Muscle layer of colon (tissue), 2 donors: ENCODE data around the gene PSMB7.

Source experiments
- H3K27ac ChIP-seq: one replicate; pipeline ENCODE4 v1.7.0; 2013; ENCODE audit warnings: low read depth, mild to moderate bottlenecking, low read length, moderate library complexity
- H3K27me3 ChIP-seq, 2 donors: one replicate each; pipeline ENCODE4 v1.7.0; 2013; ENCODE audit warnings: low read length in 2 of 2, mild to moderate bottlenecking in 2 of 2; ENCODE audit not compliant: insufficient read depth in 2 of 2, control insufficient read depth in 1 of 2
- H3K36me3 ChIP-seq: one replicate; pipeline ENCODE4 v1.7.0; 2013; ENCODE audit warnings: mild to moderate bottlenecking, low read length; ENCODE audit not compliant: insufficient read depth
- H3K4me1 ChIP-seq: one replicate; pipeline ENCODE4 v1.7.0; 2013; ENCODE audit warnings: mild to moderate bottlenecking, low read length; ENCODE audit not compliant: insufficient read depth
- H3K4me3 ChIP-seq, 2 donors: one replicate each; pipeline ENCODE4 v1.7.0; 2013; ENCODE audit warnings: low read length in 2 of 2, low read depth in 1 of 2, mild to moderate bottlenecking in 1 of 2, moderate library complexity in 1 of 2
- H3K9ac ChIP-seq: one replicate; pipeline ENCODE4 v1.7.0; 2013; ENCODE audit warnings: low read length
- H3K9me3 ChIP-seq: one replicate; pipeline ENCODE4 v1.7.0; 2013; ENCODE audit warnings: mild to moderate bottlenecking, low read length
- donor health status: abdominal sarcoma.
- donor health status: Adenocarcinoma of cecum.

The PSMB7 gene

GRCh38 chr9:124307379-124308030 is 107.7 kb downstream of the PSMB7 start:
- Histone ChIP-seq H3K27me3 (no peaks in the 10 kb centered on the region), H3K9me3 (no peaks in the 10 kb centered on the region), H3K4me1 (no peaks in the 10 kb centered on the region), H3K36me3 (peaks cover 8% of the 10 kb centered on the region), H3K4me3 (no peak overlapping the region), H3K27ac (no peak overlapping the region), H3K9ac (no peak overlapping the region)

GRCh38 chr9:124306098-124306735 is 109.0 kb downstream of the PSMB7 start:
- H3K4me1 ChIP-seq = no peaks in the 10 kb centered on the region
- H3K9ac ChIP-seq = no peak overlapping the region
- H3K36me3 ChIP-seq = peaks cover 17% of the 10 kb centered on the region
- H3K9me3 ChIP-seq = no peaks in the 10 kb centered on the region
- H3K4me3 ChIP-seq = no peak overlapping the region
- no peak overlapping the region for H3K27ac ChIP-seq
- no peaks in the 10 kb centered on the region for H3K27me3 ChIP-seq

DNA sequence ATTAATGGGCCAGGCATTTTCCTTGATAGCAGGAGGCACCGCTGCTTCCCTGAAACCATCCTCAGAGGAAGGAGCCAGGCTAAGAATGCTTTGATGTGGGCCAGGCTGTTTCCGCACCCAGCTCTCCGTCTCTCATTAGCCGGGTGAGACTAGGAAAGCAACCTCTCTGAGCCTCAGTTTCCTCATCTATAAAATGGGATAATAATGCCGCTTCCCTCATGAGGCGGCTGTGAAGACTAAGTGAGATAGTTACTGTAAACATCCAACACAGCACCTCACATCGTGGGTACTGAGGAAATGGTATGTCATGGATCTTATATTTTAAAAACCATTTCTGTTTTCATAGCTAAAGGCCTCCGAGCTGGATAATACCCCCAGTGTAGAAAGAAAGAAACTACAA is 111.0 kb downstream of the PSMB7 start:
- H3K4me1 ChIP-seq = no peaks in the 10 kb centered on the region
- H3K27ac ChIP-seq = no peak overlapping the region
- peaks cover 17% of the 10 kb centered on the region for H3K36me3 ChIP-seq
- H3K9ac ChIP-seq = no peak overlapping the region
- no peaks in the 10 kb centered on the region for H3K9me3 ChIP-seq
- no peak overlapping the region for H3K4me3 ChIP-seq
- H3K27me3 ChIP-seq = no peaks in the 10 kb centered on the region

DNA sequence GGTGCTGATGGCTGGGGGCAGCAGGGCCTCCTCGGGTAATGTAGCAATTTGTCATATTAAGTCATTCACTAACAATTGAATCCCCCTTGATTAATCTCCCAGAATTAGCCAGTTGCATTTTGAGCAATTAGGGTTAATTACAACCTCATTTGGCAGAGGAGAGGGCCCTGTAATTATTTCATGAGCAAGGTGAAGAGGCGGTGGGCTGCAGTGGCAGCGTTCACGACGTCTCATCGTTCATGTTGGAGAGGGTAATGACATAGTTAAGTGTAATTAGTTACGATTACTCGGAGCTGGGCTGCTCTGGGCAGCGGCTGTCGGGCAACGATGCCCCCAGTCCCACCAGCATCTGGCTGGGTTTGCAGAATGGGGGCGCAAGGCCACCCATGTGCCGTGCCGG is 111.5 kb downstream of the PSMB7 start:
- no peaks in the 10 kb centered on the region for H3K4me1 ChIP-seq
- no peaks in the 10 kb centered on the region for H3K9me3 ChIP-seq
- no peaks in the 10 kb centered on the region for H3K27me3 ChIP-seq
- no peak overlapping the region for H3K27ac ChIP-seq
- H3K9ac ChIP-seq = no peak overlapping the region
- H3K4me3 ChIP-seq = no peak overlapping the region
- peaks cover 17% of the 10 kb centered on the region for H3K36me3 ChIP-seq
